ENCODE measurements around the gene AEN. TPM values are rescaled to one million over a fixed set of nuclear protein-coding genes. Genes with fewer than 3 reads are reported as not detected.

Gene AEN
- total and polyA plus RNA-seq, 8 donors, result 8.9 to 26.8 (median 15.1) TPM

DNA sequence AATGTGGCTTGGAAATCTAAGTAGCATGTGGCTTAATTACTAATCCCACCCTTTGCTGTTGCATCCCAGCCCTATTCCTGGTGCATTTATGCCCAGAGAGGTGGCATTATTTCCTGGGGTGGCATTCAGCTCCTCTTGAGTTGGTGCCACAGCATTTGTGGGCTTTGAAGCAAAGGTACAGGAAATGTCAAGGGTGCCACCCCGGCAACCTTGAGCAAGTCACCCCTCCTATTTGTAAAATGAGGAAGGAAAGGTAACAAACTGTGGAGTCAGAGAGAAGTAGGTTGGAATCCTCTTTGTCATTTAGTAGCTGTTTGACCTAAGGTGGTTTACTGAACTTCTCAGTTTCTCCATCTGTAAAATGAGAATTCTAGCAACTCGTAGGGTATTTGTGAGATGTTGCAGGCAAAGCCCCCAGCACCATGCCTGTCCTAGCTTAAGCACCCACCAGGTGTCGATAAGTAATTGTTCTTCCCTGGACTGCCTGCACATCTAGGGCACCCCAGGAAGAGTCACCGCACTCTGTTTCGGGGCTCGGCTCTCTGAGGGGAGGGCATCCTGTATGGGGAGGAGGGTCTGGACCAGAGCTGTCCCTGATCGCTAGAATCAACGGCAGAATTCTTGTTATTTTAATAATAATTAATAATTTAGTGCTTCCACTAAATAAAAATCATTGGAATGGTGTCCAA, 34.8 kb downstream of the AEN start:
- Histone ChIP-seq H3K27me3 (no peaks in the 10 kb centered on the region), H3K4me3 (no peak overlapping the region), H3K27ac (no peak overlapping the region), H3K9me3 (no peaks in the 10 kb centered on the region), H3K4me1 (peaks cover 0 to under 1% (median 0%) of the 10 kb centered on the region in 3 donors), H3K36me3 (no peaks in the 10 kb centered on the region)
- FAIRE-seq (no peak), ATAC-seq (no peak), DNase-seq (no peak)
- WGBS, 2 donors, result 72 to 78% methylated on average over 8 of the region's 8 CpGs
- TF ChIP-seq, protein P1, sequence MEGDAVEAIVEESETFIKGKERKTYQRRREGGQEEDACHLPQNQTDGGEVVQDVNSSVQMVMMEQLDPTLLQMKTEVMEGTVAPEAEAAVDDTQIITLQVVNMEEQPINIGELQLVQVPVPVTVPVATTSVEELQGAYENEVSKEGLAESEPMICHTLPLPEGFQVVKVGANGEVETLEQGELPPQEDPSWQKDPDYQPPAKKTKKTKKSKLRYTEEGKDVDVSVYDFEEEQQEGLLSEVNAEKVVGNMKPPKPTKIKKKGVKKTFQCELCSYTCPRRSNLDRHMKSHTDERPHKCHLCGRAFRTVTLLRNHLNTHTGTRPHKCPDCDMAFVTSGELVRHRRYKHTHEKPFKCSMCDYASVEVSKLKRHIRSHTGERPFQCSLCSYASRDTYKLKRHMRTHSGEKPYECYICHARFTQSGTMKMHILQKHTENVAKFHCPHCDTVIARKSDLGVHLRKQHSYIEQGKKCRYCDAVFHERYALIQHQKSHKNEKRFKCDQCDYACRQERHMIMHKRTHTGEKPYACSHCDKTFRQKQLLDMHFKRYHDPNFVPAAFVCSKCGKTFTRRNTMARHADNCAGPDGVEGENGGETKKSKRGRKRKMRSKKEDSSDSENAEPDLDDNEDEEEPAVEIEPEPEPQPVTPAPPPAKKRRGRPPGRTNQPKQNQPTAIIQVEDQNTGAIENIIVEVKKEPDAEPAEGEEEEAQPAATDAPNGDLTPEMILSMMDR (IDR thresholded peaks at IDR 0.05), result no peak
- intact Hi-C loops (cut with DNase I), result loop anchor here in 2 of 3 donors (5.0 kb wide), 2 partner anchors 176 to 181 kb away; no protein-coding TSS in a partner anchor

GRCh38 chr15:88656760-88657221, 35.7 kb downstream of the AEN start:
- Histone ChIP-seq H3K27ac (no peak overlapping the region), H3K9me3 (no peaks in the 10 kb centered on the region), H3K36me3 (no peaks in the 10 kb centered on the region), H3K4me1 (peaks cover 0 to 9% (median 2%) of the 10 kb centered on the region in 3 donors), H3K4me3 (no peak overlapping the region), H3K27me3 (no peaks in the 10 kb centered on the region)
- TF ChIP-seq, protein P1 (IDR thresholded peaks at IDR 0.05), result no peak
- FAIRE-seq, result no peak
- whole genome bisulfite sequencing, 2 donors, result 70 to 73% methylated on average over 10 of the region's 10 CpGs
- peak in 1 of 4 donors; percentile 12 for ATAC-seq
- no peak for DNase-seq
- intact Hi-C loops (cut with DNase I), result loop anchor here in 2 of 3 donors (5.0 kb wide), 2 partner anchors 176 to 181 kb away; no protein-coding TSS in a partner anchor

- intact Hi-C loops (cut with DNase I), result loop anchor here in 2 of 3 donors (5.0 kb wide), 2 partner anchors 175 to 180 kb away; no protein-coding TSS in a partner anchor
- DNase-seq, result peak in 4 of 6 donors; percentile 27 to 80 (median 54)
- TF ChIP-seq, protein P1 (IDR thresholded peaks at IDR 0.05), result peak; percentile 29 to 69 (median 62)
- 26 to 34% methylated on average over 13 of the region's 13 CpGs for WGBS, 2 donors
- ATAC-seq, result peak; percentile 49 to 75 (median 70)
- Histone ChIP-seq H3K27me3 (no peaks in the 10 kb centered on the region), H3K36me3 (no peaks in the 10 kb centered on the region), H3K9me3 (no peaks in the 10 kb centered on the region), H3K27ac (no peak overlapping the region), H3K4me1 (peaks cover 0 to 10% (median 2%) of the 10 kb centered on the region in 3 donors), H3K4me3 (no peak overlapping the region)
- no peak for FAIRE-seq
Observed at GRCh38 chr15:88657326-88658069, 36.4 kb downstream of the AEN start.

GRCh38 chr15:88658070-88658965, 37.2 kb downstream of the AEN start:
- DNase-seq, result no peak
- Histone ChIP-seq H3K27ac (no peak overlapping the region), H3K4me1 (peaks cover 0 to 10% (median 2%) of the 10 kb centered on the region in 3 donors), H3K9me3 (no peaks in the 10 kb centered on the region), H3K27me3 (no peaks in the 10 kb centered on the region), H3K36me3 (no peaks in the 10 kb centered on the region), H3K4me3 (no peak overlapping the region)
- 74 to 86% methylated on average over 11 to 13 of the region's 13 CpGs for WGBS, 2 donors
- no peak for FAIRE-seq
- intact Hi-C loops (cut with DNase I), result loop anchor here in 2 of 3 donors (5.0 kb wide), 2 partner anchors 174 to 179 kb away; no protein-coding TSS in a partner anchor
- TF ChIP-seq, protein P1 (IDR thresholded peaks at IDR 0.05), result no peak
- ATAC-seq, result no peak

Measured in pancreas (tissue), 10 donors.